Measurements from ENCODE around the gene TBXA2R. TPM values are rescaled to one million over a fixed set of nuclear protein-coding genes. Genes with fewer than 3 reads are reported as not detected.
A peak's percentile ranks its signal among the peaks of the same experiment; 100 is the strongest.

Gene TBXA2R
- total and polyA plus RNA-seq, 2 of the 8 experiments (the other 6 are each of a cell fraction or from before 2014, with no cell fraction given) = 0.39 to 0.50 TPM

DNA sequence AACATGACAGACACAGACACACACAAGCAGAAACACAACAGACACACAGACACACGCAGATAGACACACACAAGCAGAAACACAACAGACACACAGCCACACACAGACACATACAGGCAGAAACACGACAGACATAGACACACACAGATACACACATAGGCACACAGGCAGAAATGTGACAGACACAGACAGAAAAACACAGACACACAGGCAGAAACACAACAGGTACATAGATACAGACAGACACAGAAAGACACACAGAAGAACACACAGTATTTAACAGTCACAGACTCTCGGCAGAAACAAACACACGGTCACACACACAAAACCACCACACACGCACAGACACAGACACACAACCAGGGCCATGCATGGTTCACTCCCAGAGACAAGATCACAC lies 905 bp downstream of the TBXA2R start:
- Histone ChIP-seq H3K18ac (ENCODE audit: extremely low read depth, low read length) (no peak overlapping the region), H2BK20ac (ENCODE audit: low read length) (no peak overlapping the region), H3K23me2 (ENCODE audit: low read depth, low read length) (peaks cover 18% of the 10 kb centered on the region; the same call in 1 of the 2 replicates), H3K14ac (ENCODE audit: insufficient read length) (no peak overlapping the region), H2BK12ac (ENCODE audit: low read depth, low read length) (peak overlapping the region; percentile 50; the same call in 1 of the 2 replicates), H2AK5ac (ENCODE audit: low read depth, low read length) (peak overlapping the region; percentile 86), H3K79me2 (ENCODE audit: control insufficient read depth in 1 of 2, insufficient read depth in 2 of 2, low read length in 2 of 2) (no peaks in the 10 kb centered on the region), H3K4ac (replicated peaks; ENCODE audit: insufficient read length, low read depth, low read length) (peak overlapping the region; percentile 38), H3K4me1 (replicated peaks in 1 of 4; ENCODE audit: control insufficient read depth in 3 of 4, insufficient read depth in 4 of 4, low read length in 3 of 4) (peaks cover 3 to 14% (median 12%) of the 10 kb centered on the region in 4 experiments), H2BK120ac (replicated peaks; ENCODE audit: low read depth, low read length) (no peak overlapping the region), H3K4me3 (ENCODE audit: extremely low read depth in 1 of 4, insufficient read depth in 2 of 4, low read depth in 3 of 4, low read length in 4 of 4) (peak overlapping the region in 1 of 4 experiments; percentile 64; a peak in 2 of 8 replicates), H3K56ac (replicated peaks; ENCODE audit: insufficient read length, low read depth, low read length) (no peak overlapping the region), H2AFZ (ENCODE audit: low read length) (no peak overlapping the region), H4K8ac (ENCODE audit: extremely low read depth, insufficient read depth, low read length) (no peak overlapping the region), H3K9me3 (ENCODE audit: insufficient read depth in 2 of 2, low read depth in 1 of 2, low read length in 1 of 2) (no peaks in the 10 kb centered on the region), H3K4me2 (ENCODE audit: insufficient read depth in 1 of 2, low read depth in 2 of 2, low read length in 2 of 2) (peak overlapping the region; percentile 82 to 83), H4K5ac (ENCODE audit: insufficient read length, low read depth, low read length) (no peak overlapping the region), H2BK15ac (ENCODE audit: low read length) (peak overlapping the region; percentile 99), H3K27me3 (replicated peaks in 1 of 4; ENCODE audit: control insufficient read depth in 3 of 4, extremely low read depth in 1 of 4, insufficient read depth in 3 of 4, low read length in 3 of 4) (peaks cover 0 to 16% (median 13%) of the 10 kb centered on the region in 4 experiments; a peak in 5 of 7 replicates), H3K27ac (ENCODE audit: low read depth, low read length) (no peak overlapping the region), H3K36me3 (ENCODE audit: control insufficient read depth in 2 of 4, insufficient read depth in 4 of 4, low read length in 3 of 4) (no peaks in the 10 kb centered on the region), H3K9ac (replicated peaks in 1 of 4; ENCODE audit: extremely low read depth in 1 of 4, low read depth in 3 of 4, low read length in 3 of 4) (peak overlapping the region in 1 of 4 experiments; percentile 39; a peak in 2 of 7 replicates), H3K79me1 (ENCODE audit: low read depth, low read length) (no peaks in the 10 kb centered on the region), H3K23ac (ENCODE audit: insufficient read length) (no peak overlapping the region), H4K20me1 (replicated peaks in 1 of 2; ENCODE audit: control insufficient read depth in 1 of 2, insufficient read depth in 2 of 2, low read length in 2 of 2) (peaks cover 0 to 8% of the 10 kb centered on the region in 2 experiments), H4K91ac (replicated peaks; ENCODE audit: insufficient read length, low read length) (no peak overlapping the region), H2BK5ac (ENCODE audit: low read depth, low read length) (peak overlapping the region; percentile 32; the same call in 1 of the 2 replicates)
- DNase-seq (ENCODE audit: low read depth in 1 of 2, low spot score in 2 of 2) (no peak), FAIRE-seq (no peak)
- ChIA-PET POLR2A (ENCODE audit: partially characterized antibody) (no interaction called here), CTCF (ENCODE audit: partially characterized antibody) (no interaction called here)
- WGBS, 2 experiments (ENCODE audit: extremely low coverage in 1 of 2, insufficient coverage in 1 of 2, insufficient read length in 1 of 2, insufficient replicate concordance in 2 of 2, low coverage in 1 of 2, low lambda C conversion rate in 2 of 2, missing lambda C conversion rate in 1 of 2) = 73% methylated on average over 5 of the region's 5 CpGs; no CpG with 5 or more reads in 1 of the 2 experiments
- TF ChIP-seq YY1 (IDR thresholded peaks at IDR 0.05; ENCODE audit: low read depth, low read length) (no peak), TCF12 (IDR thresholded peaks at IDR 0.05; ENCODE audit: low read depth, low read length) (no peak), SUZ12 (IDR thresholded peaks at IDR 0.05; ENCODE audit: low read length) (no peak), SP2 (IDR thresholded peaks at IDR 0.05; ENCODE audit: low read length) (no peak), TBP (IDR thresholded peaks at IDR 0.05; ENCODE audit: low read depth, low read length) (no peak), ASH2L (IDR thresholded peaks at IDR 0.05; ENCODE audit: low read length) (no peak), SP1 (IDR thresholded peaks at IDR 0.05; ENCODE audit: low read depth, low read length) (no peak), SP4 (IDR thresholded peaks at IDR 0.05; ENCODE audit: low read length) (no peak), BACH1 (IDR thresholded peaks at IDR 0.05; ENCODE audit: low read length) (no peak)
- TF ChIP-seq, protein P1, sequence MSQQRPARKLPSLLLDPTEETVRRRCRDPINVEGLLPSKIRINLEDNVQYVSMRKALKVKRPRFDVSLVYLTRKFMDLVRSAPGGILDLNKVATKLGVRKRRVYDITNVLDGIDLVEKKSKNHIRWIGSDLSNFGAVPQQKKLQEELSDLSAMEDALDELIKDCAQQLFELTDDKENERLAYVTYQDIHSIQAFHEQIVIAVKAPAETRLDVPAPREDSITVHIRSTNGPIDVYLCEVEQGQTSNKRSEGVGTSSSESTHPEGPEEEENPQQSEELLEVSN (IDR thresholded peaks at IDR 0.05) = no peak
- TF ChIP-seq, protein P2, sequence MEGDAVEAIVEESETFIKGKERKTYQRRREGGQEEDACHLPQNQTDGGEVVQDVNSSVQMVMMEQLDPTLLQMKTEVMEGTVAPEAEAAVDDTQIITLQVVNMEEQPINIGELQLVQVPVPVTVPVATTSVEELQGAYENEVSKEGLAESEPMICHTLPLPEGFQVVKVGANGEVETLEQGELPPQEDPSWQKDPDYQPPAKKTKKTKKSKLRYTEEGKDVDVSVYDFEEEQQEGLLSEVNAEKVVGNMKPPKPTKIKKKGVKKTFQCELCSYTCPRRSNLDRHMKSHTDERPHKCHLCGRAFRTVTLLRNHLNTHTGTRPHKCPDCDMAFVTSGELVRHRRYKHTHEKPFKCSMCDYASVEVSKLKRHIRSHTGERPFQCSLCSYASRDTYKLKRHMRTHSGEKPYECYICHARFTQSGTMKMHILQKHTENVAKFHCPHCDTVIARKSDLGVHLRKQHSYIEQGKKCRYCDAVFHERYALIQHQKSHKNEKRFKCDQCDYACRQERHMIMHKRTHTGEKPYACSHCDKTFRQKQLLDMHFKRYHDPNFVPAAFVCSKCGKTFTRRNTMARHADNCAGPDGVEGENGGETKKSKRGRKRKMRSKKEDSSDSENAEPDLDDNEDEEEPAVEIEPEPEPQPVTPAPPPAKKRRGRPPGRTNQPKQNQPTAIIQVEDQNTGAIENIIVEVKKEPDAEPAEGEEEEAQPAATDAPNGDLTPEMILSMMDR (IDR thresholded peaks at IDR 0.05; ENCODE audit: control extremely low read depth in 1 of 3, insufficient read depth in 1 of 3, low read depth in 1 of 3, low read length in 3 of 3) = no peak
- TF ChIP-seq, protein P3, sequence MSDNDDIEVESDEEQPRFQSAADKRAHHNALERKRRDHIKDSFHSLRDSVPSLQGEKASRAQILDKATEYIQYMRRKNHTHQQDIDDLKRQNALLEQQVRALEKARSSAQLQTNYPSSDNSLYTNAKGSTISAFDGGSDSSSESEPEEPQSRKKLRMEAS (IDR thresholded peaks at IDR 0.05) = no peak
